ENCODE measurements around the gene GYG1.

DNA sequence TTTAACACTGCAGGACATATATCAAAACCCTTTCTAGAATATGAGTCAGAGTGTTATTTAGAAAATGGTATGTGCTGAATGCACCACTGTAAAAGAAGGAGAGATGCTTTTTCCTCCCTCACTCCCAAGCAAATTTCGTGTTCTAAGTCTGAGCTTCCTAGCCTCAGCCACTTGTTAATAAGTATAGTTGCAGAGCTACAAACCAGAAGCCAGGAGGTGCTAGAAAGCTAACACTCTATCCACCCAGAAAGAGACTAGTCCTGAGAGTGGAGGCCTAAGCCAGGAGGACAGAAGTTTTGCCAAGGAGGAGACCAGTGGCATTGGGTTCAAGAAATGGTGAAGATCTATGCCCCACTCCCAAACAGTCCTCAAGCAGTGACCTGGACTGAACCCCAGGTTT lies 40.5 kb upstream of the GYG1 start:
- no peak for TF ChIP-seq POLR2A (IDR thresholded peaks at IDR 0.05)
- no peak for TF ChIP-seq CTCF (IDR thresholded peaks at IDR 0.05)

Measured in lower leg skin (tissue), 3 donors.